D341Med (cell line): ENCODE measurements around the gene SH3BGR.

ENCODE experiments used
- DNase-seq: peaks from one replicate; pipeline ENCODE4 v3.0.0; 2012; ENCODE audit warnings: low spot score

Gene SH3BGR

GRCh38 chr21:39456665-39457064, 4.9 kb downstream of the SH3BGR start:
- DNase-seq: no peak

- no peak for DNase-seq
Observed at GRCh38 chr21:39461419-39461818, 9.6 kb downstream of the SH3BGR start.

GRCh38 chr21:39463308-39463707, 11.5 kb downstream of the SH3BGR start:
- DNase-seq: no peak

- DNase-seq: no peak
Observed at GRCh38 chr21:39466584-39466983, 14.8 kb downstream of the SH3BGR start.

GRCh38 chr21:39467746-39468145, 16.0 kb downstream of the SH3BGR start:
- no peak for DNase-seq

- DNase-seq: no peak
Observed at GRCh38 chr21:39468559-39468958, 16.8 kb downstream of the SH3BGR start.

GRCh38 chr21:39471598-39471997, 19.8 kb downstream of the SH3BGR start:
- no peak for DNase-seq

GRCh38 chr21:39472786-39473185, 21.0 kb downstream of the SH3BGR start:
- DNase-seq: no peak

- DNase-seq: no peak
Observed at GRCh38 chr21:39474611-39475010, 22.8 kb downstream of the SH3BGR start.

GRCh38 chr21:39479164-39479813, 27.5 kb downstream of the SH3BGR start:
- DNase-seq: no peak

GRCh38 chr21:39479814-39480182, 28.0 kb downstream of the SH3BGR start:
- DNase-seq: no peak

- DNase-seq: no peak
Observed at GRCh38 chr21:39480271-39480670, 28.5 kb downstream of the SH3BGR start.

GRCh38 chr21:39481886-39482285, 30.1 kb downstream of the SH3BGR start:
- no peak for DNase-seq

- DNase-seq: no peak
Observed at GRCh38 chr21:39483917-39484316, 32.1 kb downstream of the SH3BGR start.

GRCh38 chr21:39484711-39485276, 33.0 kb downstream of the SH3BGR start:
- no peak for DNase-seq

GRCh38 chr21:39489380-39489924, 37.7 kb downstream of the SH3BGR start:
- no peak for DNase-seq

- DNase-seq: no peak
Observed at GRCh38 chr21:39499156-39499555, 47.4 kb downstream of the SH3BGR start.

- DNase-seq: no peak
Observed at GRCh38 chr21:39502631-39503030, 50.9 kb downstream of the SH3BGR start.

- no peak for DNase-seq
Observed at GRCh38 chr21:39503123-39503762, 51.5 kb downstream of the SH3BGR start.

- DNase-seq: no peak
Observed at GRCh38 chr21:39504230-39504629, 52.5 kb downstream of the SH3BGR start.

GRCh38 chr21:39510240-39510639, 58.5 kb downstream of the SH3BGR start:
- DNase-seq: no peak

GRCh38 chr21:39511102-39511501, 59.3 kb downstream of the SH3BGR start:
- no peak for DNase-seq

GRCh38 chr21:39513735-39514134, 62.0 kb downstream of the SH3BGR start:
- no peak for DNase-seq
